OCI-LY1 (cell line): ENCODE results near the gene IL1R2.

Experiments used
- EZH2 ChIP-seq: fragments of 200-600 bp; sonication (generic), shearing (Covaris generic); IDR thresholded peaks from 2 replicates; pipeline ENCODE4 v1.8.0; 2017; ENCODE audit warnings: borderline replicate concordance, mixed run types, mild to moderate bottlenecking, antibody characterized with exemption, low read length, moderate library complexity, mixed read lengths
- TF ChIP-seq, protein P1 (sequence below): fragments of 200-600 bp; sonication (generic), shearing (Covaris generic); IDR thresholded peaks from 2 replicates; pipeline ENCODE4 v1.5.1; 2017; ENCODE audit warnings: mild to moderate bottlenecking, antibody characterized with exemption, low read length, moderate library complexity, mixed read lengths

DNA sequence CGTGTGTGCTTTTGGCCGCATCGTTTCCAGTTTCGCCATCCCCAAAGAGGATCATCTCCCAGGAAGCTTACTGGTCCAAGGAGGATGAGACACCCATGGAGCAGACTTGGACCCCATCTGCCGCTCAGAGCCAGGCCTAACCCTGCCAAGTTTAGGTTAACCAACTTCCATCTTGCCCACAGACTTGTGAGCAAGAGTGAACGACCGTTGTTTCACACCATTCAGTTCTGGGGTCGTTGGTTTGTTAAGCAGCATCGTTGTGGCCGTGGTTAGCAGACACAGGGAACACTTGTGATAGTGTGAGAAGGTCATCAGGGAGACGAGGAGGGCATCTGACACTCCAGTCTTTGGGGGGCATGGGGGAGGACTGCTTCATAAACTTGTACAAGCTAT is 15.1 kb downstream of the IL1R2 start:
- TF ChIP-seq, protein P1, sequence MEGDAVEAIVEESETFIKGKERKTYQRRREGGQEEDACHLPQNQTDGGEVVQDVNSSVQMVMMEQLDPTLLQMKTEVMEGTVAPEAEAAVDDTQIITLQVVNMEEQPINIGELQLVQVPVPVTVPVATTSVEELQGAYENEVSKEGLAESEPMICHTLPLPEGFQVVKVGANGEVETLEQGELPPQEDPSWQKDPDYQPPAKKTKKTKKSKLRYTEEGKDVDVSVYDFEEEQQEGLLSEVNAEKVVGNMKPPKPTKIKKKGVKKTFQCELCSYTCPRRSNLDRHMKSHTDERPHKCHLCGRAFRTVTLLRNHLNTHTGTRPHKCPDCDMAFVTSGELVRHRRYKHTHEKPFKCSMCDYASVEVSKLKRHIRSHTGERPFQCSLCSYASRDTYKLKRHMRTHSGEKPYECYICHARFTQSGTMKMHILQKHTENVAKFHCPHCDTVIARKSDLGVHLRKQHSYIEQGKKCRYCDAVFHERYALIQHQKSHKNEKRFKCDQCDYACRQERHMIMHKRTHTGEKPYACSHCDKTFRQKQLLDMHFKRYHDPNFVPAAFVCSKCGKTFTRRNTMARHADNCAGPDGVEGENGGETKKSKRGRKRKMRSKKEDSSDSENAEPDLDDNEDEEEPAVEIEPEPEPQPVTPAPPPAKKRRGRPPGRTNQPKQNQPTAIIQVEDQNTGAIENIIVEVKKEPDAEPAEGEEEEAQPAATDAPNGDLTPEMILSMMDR, result no peak
- TF ChIP-seq EZH2, result no peak
